ENCODE measurements around the gene LRRIQ4.

DNA sequence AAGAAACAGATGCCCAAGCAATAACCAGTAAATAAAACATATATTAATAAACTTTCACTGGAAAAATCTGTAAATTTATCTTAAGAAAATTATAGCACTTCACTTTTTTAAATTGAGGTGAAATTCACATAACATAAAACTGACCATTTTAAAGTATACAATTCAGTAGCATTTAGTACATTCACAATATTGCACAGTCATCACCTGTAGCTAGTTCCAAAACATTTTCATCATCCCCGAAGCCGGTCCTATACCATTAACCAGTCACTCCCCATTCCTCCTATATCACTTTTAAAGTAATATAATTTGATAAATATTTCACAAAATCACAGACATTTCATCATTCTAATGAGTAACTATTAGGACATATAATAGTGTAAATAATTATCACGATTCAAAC is 8.0 kb upstream of the LRRIQ4 start:
- TF ChIP-seq CTCF (IDR thresholded peaks at IDR 0.05; ENCODE audit: insufficient read depth, low read depth, low read length) (no peak), EZH2 (IDR thresholded peaks at IDR 0.05; ENCODE audit: insufficient read depth, low read length) (no peak)

Data from astrocyte (in vitro differentiated cells and primary cell).